ENCODE measurements around the gene C2CD4C. TPM values are rescaled to one million over a fixed set of nuclear protein-coding genes. Genes with fewer than 3 reads are reported as not detected.
"Not testable (repeated sequence)": the region's sequence is repeated elsewhere in the genome, so short reads cannot be mapped to it uniquely, and the experiment has no call there.

Gene C2CD4C
- total and polyA plus RNA-seq, 12 donors = 0.17 to 3.2 (median 1.2) TPM; not detected in 1

DNA sequence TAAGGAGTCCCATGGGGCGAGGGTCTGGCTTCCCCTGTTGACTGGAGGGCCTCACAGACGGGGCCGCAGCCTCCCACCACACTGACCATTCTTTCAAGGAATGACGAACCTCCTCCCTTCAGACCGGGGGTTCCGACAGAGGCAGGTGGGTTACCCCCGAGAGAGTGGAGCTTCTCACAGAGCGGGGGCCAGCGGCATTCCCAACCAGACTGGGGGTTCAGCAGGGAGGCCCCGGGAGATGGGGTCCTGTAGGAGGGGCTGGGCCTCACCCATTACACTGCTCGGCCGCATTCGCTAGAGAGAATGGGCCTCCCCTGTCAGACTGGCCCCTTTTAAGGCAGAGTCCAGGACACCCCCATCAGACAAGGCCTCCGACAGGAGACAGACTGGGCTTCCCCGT lies 15.6 kb upstream of the C2CD4C start:
- intact Hi-C loops (cut with DNase I) = no loop called here
- no peaks in the 10 kb centered on the region for H3K27me3 ChIP-seq
- no peaks in the 10 kb centered on the region for H3K4me1 ChIP-seq (replicated peaks in 1 of 2)
- TF ChIP-seq, protein P1, sequence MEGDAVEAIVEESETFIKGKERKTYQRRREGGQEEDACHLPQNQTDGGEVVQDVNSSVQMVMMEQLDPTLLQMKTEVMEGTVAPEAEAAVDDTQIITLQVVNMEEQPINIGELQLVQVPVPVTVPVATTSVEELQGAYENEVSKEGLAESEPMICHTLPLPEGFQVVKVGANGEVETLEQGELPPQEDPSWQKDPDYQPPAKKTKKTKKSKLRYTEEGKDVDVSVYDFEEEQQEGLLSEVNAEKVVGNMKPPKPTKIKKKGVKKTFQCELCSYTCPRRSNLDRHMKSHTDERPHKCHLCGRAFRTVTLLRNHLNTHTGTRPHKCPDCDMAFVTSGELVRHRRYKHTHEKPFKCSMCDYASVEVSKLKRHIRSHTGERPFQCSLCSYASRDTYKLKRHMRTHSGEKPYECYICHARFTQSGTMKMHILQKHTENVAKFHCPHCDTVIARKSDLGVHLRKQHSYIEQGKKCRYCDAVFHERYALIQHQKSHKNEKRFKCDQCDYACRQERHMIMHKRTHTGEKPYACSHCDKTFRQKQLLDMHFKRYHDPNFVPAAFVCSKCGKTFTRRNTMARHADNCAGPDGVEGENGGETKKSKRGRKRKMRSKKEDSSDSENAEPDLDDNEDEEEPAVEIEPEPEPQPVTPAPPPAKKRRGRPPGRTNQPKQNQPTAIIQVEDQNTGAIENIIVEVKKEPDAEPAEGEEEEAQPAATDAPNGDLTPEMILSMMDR (IDR thresholded peaks at IDR 0.05) = no peak
- no peak for TF ChIP-seq POLR2A (IDR thresholded peaks at IDR 0.05)
- H3K9me3 ChIP-seq (replicated peaks in 1 of 3) = no peaks in the 10 kb centered on the region
- no peak for DNase-seq
- H3K4me3 ChIP-seq = no peak overlapping the region
- H3K36me3 ChIP-seq (replicated peaks in 1 of 2) = no peaks in the 10 kb centered on the region
- WGBS, 4 donors = 88 to 99% (median 92%) methylated on average over 9 to 15 of the region's 15 CpGs
- H3K27ac ChIP-seq = no peak overlapping the region

DNA sequence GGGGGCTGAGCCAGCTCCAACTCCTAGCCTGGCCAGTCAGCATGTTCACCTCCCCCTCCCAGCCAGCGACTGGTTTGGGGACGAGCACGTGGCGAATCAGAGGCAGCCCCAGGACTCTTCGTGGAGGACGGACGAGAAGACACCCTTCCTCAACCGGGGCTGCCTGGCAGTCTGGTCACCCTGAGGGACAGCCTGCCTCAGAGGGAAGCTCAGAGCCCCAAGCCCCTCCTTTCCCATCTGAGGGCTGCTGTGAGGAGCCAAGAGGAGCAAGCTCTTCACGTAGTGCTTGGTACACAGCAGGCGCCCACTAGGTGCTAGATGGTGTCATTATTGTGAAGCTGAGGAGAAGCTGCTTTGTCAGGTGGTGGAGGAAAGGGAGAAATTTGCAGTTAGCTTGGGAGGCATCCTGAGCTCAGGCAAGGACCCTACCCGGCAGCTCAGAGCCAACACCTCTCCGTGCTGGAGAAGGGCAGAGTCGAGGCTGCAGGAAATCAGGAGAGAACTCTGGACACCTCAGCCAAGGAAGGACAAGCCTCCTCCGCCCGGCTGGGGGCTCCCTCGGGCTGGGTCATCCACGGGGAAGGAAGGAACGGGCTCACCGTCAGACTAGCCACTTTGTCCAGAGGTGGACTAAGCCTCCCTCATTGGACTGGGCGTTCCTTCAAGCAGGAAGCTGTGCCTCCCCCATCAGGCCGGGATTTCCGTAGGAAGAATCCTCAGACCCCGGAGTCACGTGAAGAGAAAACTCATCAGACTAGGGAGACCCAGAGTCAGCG lies 14.9 kb upstream of the C2CD4C start:
- 84 to 90% (median 85%) methylated on average over 9 to 25 of the region's 25 CpGs for WGBS, 4 donors
- no peak overlapping the region for H3K4me3 ChIP-seq
- TF ChIP-seq, protein P1 (IDR thresholded peaks at IDR 0.05) = no peak
- TF ChIP-seq POLR2A (IDR thresholded peaks at IDR 0.05) = no peak
- H3K4me1 ChIP-seq (replicated peaks in 1 of 2) = no peaks in the 10 kb centered on the region
- H3K9me3 ChIP-seq (replicated peaks in 1 of 3) = no peaks in the 10 kb centered on the region
- no peaks in the 10 kb centered on the region for H3K27me3 ChIP-seq
- H3K27ac ChIP-seq = no peak overlapping the region
- H3K36me3 ChIP-seq (replicated peaks in 1 of 2) = no peaks in the 10 kb centered on the region
- intact Hi-C loops (cut with DNase I) = no loop called here
- DNase-seq = peak in 1 of 7 donors; percentile 18

DNA sequence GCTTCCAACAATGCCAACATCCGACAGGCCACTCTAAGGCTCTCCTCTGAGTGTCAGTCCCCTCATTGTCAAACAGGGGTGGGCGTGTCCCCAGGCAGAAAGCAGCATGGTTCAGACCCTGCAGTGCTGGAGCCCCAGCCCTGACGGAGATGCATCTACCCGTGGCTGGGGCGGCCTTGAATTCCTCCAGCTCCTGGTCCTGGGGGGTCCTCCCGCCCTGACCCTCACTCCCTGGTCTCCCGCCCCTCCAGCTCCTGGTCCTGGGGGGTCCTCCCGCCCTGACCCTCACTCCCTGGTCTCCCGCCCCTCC lies 13.9 kb upstream of the C2CD4C start:
- H3K27ac ChIP-seq; DNase-seq; H3K4me3 ChIP-seq; H3K9me3 ChIP-seq (replicated peaks in 1 of 3); intact Hi-C loops (cut with DNase I); H3K4me1 ChIP-seq (replicated peaks in 1 of 2); H3K27me3 ChIP-seq; H3K36me3 ChIP-seq (replicated peaks in 1 of 2): not testable (repeated sequence)
- WGBS, 4 donors = 50 to 100% (median 81%) methylated on average over 1 to 7 of the region's 9 CpGs

DNA sequence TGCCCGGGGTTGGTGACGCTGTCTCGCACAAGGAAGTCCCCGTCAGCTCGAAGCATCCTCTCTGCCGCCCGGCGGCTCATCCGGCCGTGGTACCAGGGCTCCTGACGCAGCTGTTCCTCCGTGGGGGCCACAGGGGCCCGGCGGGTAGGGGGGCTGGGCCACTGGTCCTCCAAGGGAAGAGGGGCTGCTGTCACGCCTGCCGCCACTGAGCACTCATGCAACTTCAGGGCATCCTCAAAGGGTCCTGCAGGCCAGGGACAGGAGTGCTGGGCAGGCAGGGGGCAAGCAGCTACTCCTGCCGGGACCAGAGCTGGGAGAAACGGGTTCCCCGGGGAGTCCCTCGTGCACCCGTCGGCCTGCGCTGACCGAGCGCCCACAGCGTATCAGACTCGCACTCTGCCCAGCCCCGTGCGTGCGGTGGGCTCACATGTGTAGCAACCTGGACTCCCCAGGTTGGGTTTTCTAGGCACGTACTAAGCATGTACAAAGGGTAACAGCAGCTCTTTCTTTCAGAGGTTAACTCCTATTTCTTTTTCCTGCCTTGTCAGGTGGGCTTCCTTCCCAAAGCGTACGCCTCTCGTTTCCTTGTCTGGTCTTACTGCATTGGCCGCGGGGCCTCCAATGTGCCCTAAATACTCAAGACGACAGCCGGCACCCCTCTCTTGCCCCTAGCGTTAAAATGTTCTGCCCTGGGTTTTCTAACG lies 13.4 kb upstream of the C2CD4C start:
- no peak for DNase-seq
- Histone ChIP-seq H3K27ac (no peak overlapping the region), H3K9me3 (replicated peaks in 1 of 3) (no peaks in the 10 kb centered on the region), H3K4me3 (no peak overlapping the region), H3K27me3 (no peaks in the 10 kb centered on the region), H3K36me3 (replicated peaks in 1 of 2) (no peaks in the 10 kb centered on the region), H3K4me1 (replicated peaks in 1 of 2) (no peaks in the 10 kb centered on the region)
- intact Hi-C loops (cut with DNase I) = no loop called here
- TF ChIP-seq, protein P1 (IDR thresholded peaks at IDR 0.05) = no peak
- no peak for TF ChIP-seq POLR2A (IDR thresholded peaks at IDR 0.05)
- 85 to 94% (median 89%) methylated on average over 25 to 40 of the region's 40 CpGs for WGBS, 4 donors

Data from adrenal gland (tissue), 12 donors.